Heart left ventricle (tissue), 16 donors: ENCODE results near the gene UNC50. TPM values are rescaled to one million over a fixed set of nuclear protein-coding genes. Genes with fewer than 3 reads are reported as not detected.
A peak's percentile ranks its signal among the peaks of the same experiment; 100 is the strongest.
"Not testable (repeated sequence)": the region's sequence is repeated elsewhere in the genome, so short reads cannot be mapped to it uniquely, and the experiment has no call there.

Source experiments
- ATAC-seq, 4 donors: fragments of 200-7000 bp; cut with Tn5 transposase; one replicate each; pipeline ENCODE4 v1.9.1; 2020 to 2022; ENCODE audit warnings: moderate library complexity in 4 of 4, mild to moderate bottlenecking in 3 of 4, moderate number of reproducible peaks in 1 of 4
- DNase-seq, 5 donors: peaks; one replicate each; pipeline ENCODE4 v3.0.0-alpha.2; 2020
- H3K27ac ChIP-seq, 12 donors: fragments of 200-600 bp; sonication (generic) in 4 of 12; one replicate each; pipeline versions ENCODE4 v1.5.0 to v1.8.0; 2016 to 2022; ENCODE audit warnings: mild to moderate bottlenecking in 2 of 12
- H3K27me3 ChIP-seq, 9 donors: fragments of 200-600 bp; sonication (generic) in 2 of 9; one replicate each; pipeline versions ENCODE4 v1.5.1 to v1.8.0; 2016 to 2022; ENCODE audit warnings: mild to moderate bottlenecking in 3 of 9
- H3K36me3 ChIP-seq, 9 donors: fragments of 200-600 bp; sonication (generic) in 2 of 9; one replicate each; pipeline versions ENCODE4 v1.5.0 to v1.8.0; 2018 to 2022; ENCODE audit warnings: mild to moderate bottlenecking in 2 of 9
- H3K4me1 ChIP-seq, 12 donors: fragments of 200-600 bp; sonication (generic) in 4 of 12; one replicate each; pipeline versions ENCODE4 v1.5.0 to v1.8.0; 2016 to 2022; ENCODE audit warnings: mild to moderate bottlenecking in 3 of 12
- H3K4me3 ChIP-seq, 12 donors: fragments of 200-600 bp; sonication (generic) in 4 of 12; one replicate each; pipeline versions ENCODE4 v1.5.0 to v1.8.0; 2017 to 2022; ENCODE audit warnings: mild to moderate bottlenecking in 9 of 12, moderate library complexity in 4 of 12
- H3K9me3 ChIP-seq, 12 donors: fragments of 200-600 bp; sonication (generic) in 4 of 12; one replicate each; pipeline versions ENCODE4 v1.5.0 to v1.8.0; 2016 to 2022; ENCODE audit warnings: mild to moderate bottlenecking in 1 of 12
- POLR2A ChIP-seq, 2 donors: fragments of 450-650 bp; IDR thresholded peaks; one replicate each; pipeline ENCODE4 v1.6.1; 2017; ENCODE audit warnings: antibody characterized with exemption in 2 of 2, mild to moderate bottlenecking in 2 of 2, moderate library complexity in 2 of 2
- WGBS, 4 donors: extraction: QIAGEN DNeasy Blood & Tissue Kit in 2 of 4; methylation state at CpG; one replicate each; pipeline versions ENCODE4 v1.1.5 to v1.1.7; 2013 to 2018; 5-methylcytosine and 5-hydroxymethylcytosine counted together
- intact Hi-C, 10 donors: fragments of 100-400 bp; cut with DNase I; formaldehyde crosslinking; loops; one replicate each; pipeline versions ENCODE4 v1.11.1 to v1.14.2; 2022
- polyA plus RNA-seq, 2 donors: library from polyadenylated mRNA; stranded (reverse); fragments of 200-250 nt; gene quantifications; one replicate each; pipeline ENCODE4 v1.2.3, GENCODE V29; 2013
- total RNA-seq, 9 donors: library from RNA; depleted of rRNA in 2 of 9; stranded (reverse); fragments of >200 nt in 2 of 9; fragmentation: NEBNext Ultra II Directional in 3 of 9; extraction: Animal tissue kit (Norgen Biotek cat#: 25700) in 3 of 9; gene quantifications; one replicate each; pipeline versions ENCODE4 v1.1.0 to v1.2.4, GENCODE V29; 2016 to 2023
- TF ChIP-seq, protein P1 (sequence below), 12 donors: fragments of 200-600 bp; sonication (generic) in 4 of 12; IDR thresholded peaks; one replicate each; pipeline versions ENCODE4 v1.5.0 to v1.8.0; 2018 to 2022; ENCODE audit warnings: antibody characterized with exemption in 12 of 12, mild to moderate bottlenecking in 5 of 12
- donor health status: ischemic (EF 13 %, LVEDD 7.1; RV severe dilation, severe dysfunction).
- donor health status: healthy with polysubstance abuse.
- donor health status: DM: no; HTN: yes; CAD: no.
- donor health status: DM: no; HTN: no; CAD: no.
- donor health status: ischemic (EF 25% LVEDD 6.9; RV normal size, moderate dysfunction).
- donor health status: ischemic (EF 25% LVEDD 5.7; RV mildly dilated, moderate dysfunction).
- donor health status: healthy.
- donor health status: DM: yes; HTN: yes; CAD: no.
- donor health status: ischemic (EF 35%, LVEDD 5.7; RV mildly dilated, moderate dysfunction).
- donor health status: nonischemic (EF 11% LVEDD 7.7; RV severe dilation, severe dysfunction).
- donor health status: DM: yes; HTN: yes; CAD: no.
- donor health status: PGD.
- donor health status: ischemic (EF 29% LVEDD 5.4; RV normal size, mild dysfunction).
- donor health status: nonischemic (EF 23%, LVEDD 6.1; RV moderate dilation, normal function).

UNC50 gene
- total and polyA plus RNA-seq, 11 donors = 22.3 to 37.0 (median 25.8) TPM

DNA sequence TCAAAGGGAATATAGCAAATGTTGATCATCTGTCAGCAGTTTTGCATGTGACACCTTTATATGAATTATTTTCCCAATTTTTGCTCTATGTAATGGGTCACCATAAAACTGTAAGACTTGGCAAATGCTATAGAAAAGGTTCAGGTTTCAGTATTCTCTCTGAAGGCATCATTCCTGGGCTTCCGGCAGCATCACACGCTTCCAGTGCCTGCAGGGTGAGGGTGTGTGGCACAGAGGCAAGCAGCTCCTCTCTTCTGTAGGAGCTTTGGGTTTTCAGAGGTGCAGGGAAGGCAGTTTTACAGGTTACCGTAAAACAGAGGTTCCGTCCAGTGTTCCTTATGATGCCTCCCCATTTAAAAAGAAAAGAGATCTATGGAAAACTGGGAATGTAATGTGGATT is 18.9 kb upstream of the UNC50 start:
- intact Hi-C loops = no loop called here
- no peaks in the 10 kb centered on the region for H3K4me1 ChIP-seq
- 97 to 99% (median 98%) methylated on average over 4 of the region's 4 CpGs for WGBS, 4 donors
- H3K9me3 ChIP-seq = peaks cover 0 to 3% (median 0%) of the 10 kb centered on the region in 12 donors
- no peak for DNase-seq
- H3K36me3 ChIP-seq = peaks cover 0 to 86% (median 51%) of the 10 kb centered on the region in 9 donors
- TF ChIP-seq POLR2A (IDR thresholded peaks at IDR 0.05) = no peak
- TF ChIP-seq, protein P1, sequence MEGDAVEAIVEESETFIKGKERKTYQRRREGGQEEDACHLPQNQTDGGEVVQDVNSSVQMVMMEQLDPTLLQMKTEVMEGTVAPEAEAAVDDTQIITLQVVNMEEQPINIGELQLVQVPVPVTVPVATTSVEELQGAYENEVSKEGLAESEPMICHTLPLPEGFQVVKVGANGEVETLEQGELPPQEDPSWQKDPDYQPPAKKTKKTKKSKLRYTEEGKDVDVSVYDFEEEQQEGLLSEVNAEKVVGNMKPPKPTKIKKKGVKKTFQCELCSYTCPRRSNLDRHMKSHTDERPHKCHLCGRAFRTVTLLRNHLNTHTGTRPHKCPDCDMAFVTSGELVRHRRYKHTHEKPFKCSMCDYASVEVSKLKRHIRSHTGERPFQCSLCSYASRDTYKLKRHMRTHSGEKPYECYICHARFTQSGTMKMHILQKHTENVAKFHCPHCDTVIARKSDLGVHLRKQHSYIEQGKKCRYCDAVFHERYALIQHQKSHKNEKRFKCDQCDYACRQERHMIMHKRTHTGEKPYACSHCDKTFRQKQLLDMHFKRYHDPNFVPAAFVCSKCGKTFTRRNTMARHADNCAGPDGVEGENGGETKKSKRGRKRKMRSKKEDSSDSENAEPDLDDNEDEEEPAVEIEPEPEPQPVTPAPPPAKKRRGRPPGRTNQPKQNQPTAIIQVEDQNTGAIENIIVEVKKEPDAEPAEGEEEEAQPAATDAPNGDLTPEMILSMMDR (IDR thresholded peaks at IDR 0.05) = no peak
- no peak for ATAC-seq
- no peak overlapping the region for H3K27ac ChIP-seq
- no peaks in the 10 kb centered on the region for H3K27me3 ChIP-seq
- H3K4me3 ChIP-seq = no peak overlapping the region

DNA sequence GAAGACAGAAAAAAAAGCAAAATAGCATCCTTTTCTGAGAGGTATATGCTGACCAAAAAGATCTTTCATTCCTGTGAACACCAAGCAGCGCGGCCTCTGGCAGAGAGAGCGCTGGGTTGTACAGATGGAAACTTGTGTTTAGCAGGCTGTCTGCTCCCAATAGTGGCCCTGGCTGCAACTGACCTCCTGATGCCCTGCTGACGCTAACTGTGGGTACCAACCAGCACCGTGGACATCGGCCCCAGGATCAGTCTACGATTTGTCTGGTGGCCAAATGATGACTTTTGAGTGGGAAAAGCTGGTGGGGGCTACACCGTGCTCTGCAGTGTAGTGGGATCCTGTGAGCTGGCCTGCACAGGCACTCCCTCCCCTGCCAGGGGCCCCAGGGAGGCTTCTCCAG is 15.8 kb upstream of the UNC50 start:
- Histone ChIP-seq H3K4me1 (no peaks in the 10 kb centered on the region), H3K9me3 (peaks cover 0 to 3% (median 0%) of the 10 kb centered on the region in 12 donors), H3K4me3 (no peak overlapping the region), H3K27me3 (no peaks in the 10 kb centered on the region), H3K27ac (no peak overlapping the region), H3K36me3 (peaks cover 0 to 69% (median 50%) of the 10 kb centered on the region in 9 donors)
- 94 to 96% (median 95%) methylated on average over 4 to 8 of the region's 8 CpGs for WGBS, 4 donors
- ATAC-seq = peak in 1 of 4 donors; percentile 29
- DNase-seq = peak in 1 of 5 donors; percentile 51
- no peak for TF ChIP-seq POLR2A (IDR thresholded peaks at IDR 0.05)
- TF ChIP-seq, protein P1 (IDR thresholded peaks at IDR 0.05) = no peak
- intact Hi-C loops = loop anchor here in 1 of 10 donors (10.0 kb wide), 1 partner anchor 48 kb away; no protein-coding TSS in a partner anchor

DNA sequence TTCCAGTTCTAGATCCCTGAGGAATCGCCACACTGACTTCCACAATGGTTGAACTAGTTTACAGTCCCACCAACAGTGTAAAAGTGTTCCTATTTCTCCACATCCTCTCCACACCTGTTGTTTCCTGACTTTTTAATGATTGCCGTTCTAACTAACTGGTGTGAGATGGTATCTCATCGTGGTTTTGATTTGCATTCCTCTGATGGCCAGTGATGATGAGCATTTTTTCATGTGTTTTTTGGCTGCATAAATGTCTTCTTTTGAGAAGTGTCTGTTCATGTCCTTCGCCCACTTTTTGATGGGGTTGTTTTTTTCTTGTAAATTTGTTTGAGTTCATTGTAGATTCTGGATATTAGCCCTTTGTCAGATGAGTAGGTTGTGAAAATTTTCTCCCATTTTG is 13.7 kb upstream of the UNC50 start:
- H3K36me3 ChIP-seq = peaks cover 0 to 70% (median 49%) of the 10 kb centered on the region in 9 donors
- H3K27ac ChIP-seq, H3K4me3 ChIP-seq, H3K27me3 ChIP-seq, H3K9me3 ChIP-seq, DNase-seq, ATAC-seq, H3K4me1 ChIP-seq: not testable (repeated sequence)
- WGBS, 4 donors = 71 to 94% (median 88%) methylated on average over 2 to 4 of the region's 4 CpGs
- intact Hi-C loops = loop anchor here in 1 of 10 donors (10.0 kb wide), 1 partner anchor 50 kb away; no protein-coding TSS in a partner anchor

DNA sequence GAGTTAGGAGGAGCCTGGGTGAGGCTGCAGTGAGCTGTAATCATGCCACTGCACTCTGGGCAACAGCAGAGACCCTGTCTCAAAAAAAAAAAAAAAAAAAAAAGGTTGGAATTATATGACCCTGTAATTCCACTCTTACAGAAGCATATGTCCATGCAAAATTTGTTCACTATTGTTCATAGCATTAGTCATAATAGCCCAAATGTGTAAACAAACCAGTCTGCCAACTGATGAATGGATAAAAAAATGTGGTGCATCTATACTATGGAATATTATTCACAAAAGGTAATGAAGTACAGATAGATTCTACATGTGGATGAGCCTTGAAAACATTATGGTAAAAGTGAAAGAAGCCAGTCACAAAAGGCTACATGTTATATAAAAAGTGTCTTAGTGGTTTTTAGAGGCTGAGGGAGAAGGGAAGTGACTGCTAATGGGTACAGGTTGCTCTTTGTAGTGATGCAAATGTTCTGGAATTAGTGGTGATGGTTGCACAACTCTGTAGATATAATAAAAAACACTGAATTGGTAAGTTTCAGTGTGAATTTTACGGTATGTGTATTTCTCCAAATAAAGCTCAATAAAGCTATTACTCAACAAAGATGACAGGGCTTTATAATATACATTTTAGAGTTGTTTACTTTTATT is 9.5 kb upstream of the UNC50 start:
- H3K27ac ChIP-seq = no peak overlapping the region
- no peaks in the 10 kb centered on the region for H3K27me3 ChIP-seq
- intact Hi-C loops = loop anchor here in 2 of 10 donors (2.0 to 10.0 kb wide), 2 partner anchors 36 to 54 kb away; no protein-coding TSS in a partner anchor
- H3K4me3 ChIP-seq = no peak overlapping the region
- H3K4me1 ChIP-seq = peaks cover 0 to 6% (median 0%) of the 10 kb centered on the region in 12 donors
- TF ChIP-seq, protein P1 (IDR thresholded peaks at IDR 0.05) = no peak
- no peak for TF ChIP-seq POLR2A (IDR thresholded peaks at IDR 0.05)
- 89 to 97% (median 91%) methylated on average over 1 of the region's 1 CpG for WGBS, 4 donors
- DNase-seq (no peak), ATAC-seq (no peak)
- H3K9me3 ChIP-seq = peaks cover 0 to 3% (median 0%) of the 10 kb centered on the region in 12 donors
- H3K36me3 ChIP-seq = peaks cover 0 to 84% (median 69%) of the 10 kb centered on the region in 9 donors
